RKO (cell line): ENCODE data around the gene ALS2CL.

ENCODE experiments used
- DNase-seq: peaks from one replicate; pipeline ENCODE4 v3.0.0-alpha.2; 2016; ENCODE audit warnings: low spot score

Gene ALS2CL

GRCh38 chr3:46677411-46677726 is 16.1 kb downstream of the ALS2CL start:
- DNase-seq: no peak

DNA sequence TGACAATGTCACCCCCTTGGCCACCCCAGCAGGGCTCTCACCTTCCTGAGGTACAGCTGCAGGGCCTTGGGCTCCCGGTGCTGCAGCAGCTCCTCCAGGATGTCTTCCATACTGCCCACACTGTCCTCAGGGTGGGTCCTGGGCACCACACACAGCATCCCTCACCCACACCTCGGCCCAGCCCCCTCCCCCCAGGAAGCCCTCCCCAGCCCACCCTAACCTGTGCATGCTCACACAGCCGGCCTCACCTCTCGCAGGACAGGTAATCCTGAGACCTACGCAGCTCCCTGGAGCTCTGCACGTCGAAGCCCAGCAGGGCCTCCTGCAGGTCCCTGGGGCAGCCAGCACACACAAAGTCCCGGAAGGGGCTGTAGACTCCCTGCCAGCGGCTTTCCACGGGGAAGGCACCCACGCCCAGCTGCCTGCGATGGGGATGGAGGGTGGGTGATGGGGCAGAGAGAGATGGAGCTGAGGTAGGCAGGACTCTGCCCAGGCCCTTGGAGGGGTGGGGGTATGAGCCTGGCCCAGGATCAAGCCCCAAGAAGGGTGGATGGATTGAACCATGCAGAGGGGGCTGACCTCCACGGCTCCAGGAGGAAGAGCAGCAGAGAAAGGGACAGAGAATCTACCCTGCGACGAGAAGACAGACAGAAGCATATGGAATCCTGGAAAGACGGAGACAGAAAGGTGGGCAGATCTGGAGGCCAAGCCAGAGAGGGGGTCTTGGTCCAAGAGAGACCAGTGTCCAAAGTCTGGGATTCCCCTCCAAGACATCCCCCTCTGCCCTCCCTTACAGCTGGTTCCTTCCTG is 16.7 kb downstream of the ALS2CL start:
- DNase-seq: no peak

DNA sequence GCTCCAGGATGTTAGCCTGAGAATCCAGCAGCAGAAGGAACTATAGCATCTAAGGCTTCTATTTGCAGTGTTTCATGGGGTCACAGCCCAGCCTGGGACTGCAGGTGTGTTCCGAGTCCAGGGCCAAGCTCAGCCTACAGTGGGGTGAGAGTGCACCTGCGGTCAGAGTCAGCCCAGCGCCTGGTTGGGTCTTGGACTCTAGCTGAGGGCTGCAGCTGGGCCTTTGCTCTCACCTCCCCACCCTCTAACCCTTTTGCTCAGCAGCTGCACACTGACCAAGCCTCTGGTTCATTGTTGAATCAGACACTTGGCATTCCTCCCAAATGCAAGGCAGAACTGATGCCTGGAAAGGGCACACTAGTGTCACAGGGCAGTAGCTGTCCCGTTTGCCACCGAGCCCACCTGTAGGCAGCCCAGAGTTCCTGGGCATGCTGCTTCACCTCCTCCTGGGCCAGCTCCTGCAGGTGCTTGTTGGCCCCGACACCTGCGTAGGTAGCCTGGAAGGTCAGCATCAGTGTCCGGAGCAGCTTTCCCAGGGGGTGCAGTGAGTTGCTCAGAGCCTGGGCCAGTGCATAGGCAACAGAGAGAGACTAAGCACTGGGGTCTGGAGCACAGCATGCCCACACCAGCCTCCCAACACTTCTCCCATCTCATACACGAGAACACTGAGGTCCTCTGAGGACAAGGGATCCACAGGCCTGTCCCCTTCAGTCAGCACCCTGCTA is 17.5 kb downstream of the ALS2CL start:
- peak; percentile 55 for DNase-seq

DNA sequence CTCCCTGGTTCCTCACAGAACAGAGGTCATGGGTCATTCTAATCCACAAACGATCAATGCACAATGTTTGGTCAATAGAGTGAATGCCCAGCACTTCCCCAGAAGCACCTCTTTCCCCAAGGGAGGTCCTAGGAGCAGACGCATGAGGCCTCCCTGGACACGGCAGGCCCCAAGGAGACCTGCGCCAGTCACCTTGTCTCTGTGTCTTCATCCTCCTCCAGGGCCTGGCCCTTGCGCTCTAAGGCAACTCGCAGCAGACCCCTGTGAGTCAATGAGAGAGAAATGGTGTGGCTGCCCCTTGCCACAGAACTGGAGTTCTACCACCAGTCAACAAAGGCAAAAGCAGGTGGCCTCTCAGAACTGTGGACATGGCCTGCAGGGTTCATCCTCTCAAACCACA is 18.1 kb downstream of the ALS2CL start:
- no peak for DNase-seq

- no peak for DNase-seq
Measured at GRCh38 chr3:46674031-46674845, 19.2 kb downstream of the ALS2CL start.

- no peak for DNase-seq
Measured at GRCh38 chr3:46673151-46674030, 20.1 kb downstream of the ALS2CL start.

- no peak for DNase-seq
Measured at GRCh38 chr3:46672349-46672695, 21.2 kb downstream of the ALS2CL start.

DNA sequence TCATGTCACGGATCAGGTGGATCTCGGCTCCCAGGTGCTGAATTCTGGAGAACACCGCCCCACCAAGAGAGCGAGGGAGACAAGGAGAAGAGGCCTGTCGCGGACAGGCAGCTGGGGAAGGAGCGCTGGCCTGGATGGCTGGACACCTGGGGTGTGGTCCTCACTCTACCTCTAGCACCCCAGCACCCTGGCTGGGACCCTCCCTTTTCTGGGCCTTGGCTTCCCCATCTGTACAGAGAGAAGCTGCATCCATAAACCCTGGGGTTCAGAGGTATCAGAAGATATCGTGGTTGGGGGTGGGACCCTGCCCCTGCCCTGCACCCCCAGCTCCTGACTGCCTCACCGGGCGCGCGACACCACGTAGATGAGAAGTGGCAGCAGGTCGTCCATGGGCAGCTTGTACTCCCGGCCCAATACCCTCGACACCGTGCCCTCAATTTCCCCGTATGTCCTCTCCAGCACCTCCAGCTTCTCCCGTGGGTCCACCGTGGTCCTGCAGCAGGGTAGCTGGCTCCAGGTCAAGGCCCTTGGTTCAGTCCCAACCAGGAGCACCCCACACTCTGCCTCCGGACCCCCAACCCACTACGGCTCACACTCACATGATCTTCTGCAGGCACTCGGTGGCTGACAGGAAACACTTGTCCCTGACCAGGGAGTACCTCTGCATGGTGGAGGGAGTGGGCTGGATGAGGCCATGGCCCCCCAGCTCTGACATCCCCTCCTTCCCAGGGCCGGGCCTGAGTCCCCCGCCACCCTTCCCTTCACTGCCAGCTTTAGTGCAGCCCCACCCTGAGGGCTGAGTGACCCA is 21.7 kb downstream of the ALS2CL start:
- DNase-seq: no peak

GRCh38 chr3:46670891-46671427 is 22.5 kb downstream of the ALS2CL start:
- DNase-seq: no peak

DNA sequence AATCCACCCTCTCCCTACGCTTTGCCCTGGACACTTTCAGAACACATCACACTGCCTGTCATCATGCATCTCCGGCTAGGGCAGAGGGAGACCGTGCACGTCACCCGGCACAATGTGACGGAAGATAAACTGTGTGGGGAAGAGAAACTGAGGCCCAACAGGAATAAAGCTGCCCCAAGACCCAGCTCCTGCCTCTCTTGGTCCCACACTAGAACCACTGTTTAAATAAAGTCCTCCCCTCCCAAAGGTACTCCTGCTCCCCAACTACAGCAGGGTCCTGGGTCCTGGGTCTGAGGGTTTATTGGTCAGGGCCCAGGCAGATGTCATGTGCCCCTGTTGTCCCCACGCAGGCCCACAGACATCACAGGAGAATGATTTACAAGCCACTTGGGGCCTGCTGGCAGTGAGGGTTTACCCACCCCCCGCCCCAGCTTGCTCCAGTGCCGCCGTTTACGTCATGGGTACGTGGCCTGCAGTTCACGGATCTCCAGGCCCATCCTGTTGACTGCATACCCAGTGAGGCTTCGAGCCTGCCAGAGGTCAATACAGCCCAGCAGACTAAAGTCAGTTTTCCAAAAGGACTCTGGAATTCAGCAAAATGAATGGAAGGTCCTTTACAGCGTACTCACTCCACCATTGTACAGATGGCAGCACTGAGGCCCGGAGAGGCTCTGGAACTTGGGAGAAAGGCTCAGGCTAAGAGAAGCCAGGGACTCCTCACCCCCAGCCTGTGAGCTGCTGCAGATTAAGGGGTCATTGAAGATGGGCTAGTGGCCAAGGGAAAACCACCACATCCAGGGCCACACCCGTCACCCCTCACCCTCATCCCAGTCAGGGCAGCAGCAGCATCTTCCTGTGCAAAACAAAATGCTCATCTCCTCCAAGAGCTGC is 23.2 kb downstream of the ALS2CL start:
- DNase-seq: no peak

DNA sequence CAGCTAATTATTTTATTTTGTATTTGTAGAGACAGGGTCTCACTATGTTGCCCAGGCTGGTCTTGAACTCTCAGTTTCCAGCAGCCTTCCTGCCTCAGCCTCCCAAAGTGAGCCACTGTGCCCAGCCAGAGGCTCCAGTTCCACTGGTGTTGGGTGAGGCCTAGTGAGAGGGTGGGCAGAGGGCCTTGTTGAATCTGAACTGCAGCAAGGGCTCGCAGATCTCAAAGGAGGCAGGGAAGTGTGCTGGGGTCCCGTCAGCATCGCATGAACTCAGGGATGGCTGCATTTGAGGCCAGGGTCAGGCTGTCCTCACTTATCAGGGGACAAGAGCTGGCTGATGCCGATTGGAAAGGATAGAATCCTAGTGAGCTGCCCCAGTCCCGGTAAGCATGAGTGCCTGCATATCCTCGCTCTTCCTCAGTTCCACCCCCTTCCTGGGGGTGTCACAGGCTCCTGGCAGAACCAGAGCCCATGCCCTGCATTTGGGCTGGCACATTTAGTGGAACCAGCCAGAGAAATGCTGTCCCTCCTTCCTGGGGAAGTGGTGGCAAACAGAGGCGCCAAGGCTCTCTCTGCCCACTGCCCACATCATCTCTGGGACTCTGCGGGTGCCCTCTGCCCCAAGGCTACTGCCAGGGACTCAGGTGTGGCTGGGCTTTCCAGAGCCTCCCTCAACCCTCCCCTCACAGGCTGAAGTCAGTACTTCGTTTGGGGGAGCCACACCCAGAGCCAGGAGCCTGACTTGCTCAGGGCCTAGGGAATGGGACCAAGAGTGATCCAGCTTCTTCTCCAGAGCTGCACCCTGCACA is 24.1 kb downstream of the ALS2CL start:
- no peak for DNase-seq

- DNase-seq: no peak
Measured at GRCh38 chr3:46668591-46668990, 24.9 kb downstream of the ALS2CL start.

- DNase-seq: no peak
Measured at GRCh38 chr3:46668116-46668515, 25.4 kb downstream of the ALS2CL start.

- no peak for DNase-seq
Measured at GRCh38 chr3:46667657-46668056, 25.8 kb downstream of the ALS2CL start.

DNA sequence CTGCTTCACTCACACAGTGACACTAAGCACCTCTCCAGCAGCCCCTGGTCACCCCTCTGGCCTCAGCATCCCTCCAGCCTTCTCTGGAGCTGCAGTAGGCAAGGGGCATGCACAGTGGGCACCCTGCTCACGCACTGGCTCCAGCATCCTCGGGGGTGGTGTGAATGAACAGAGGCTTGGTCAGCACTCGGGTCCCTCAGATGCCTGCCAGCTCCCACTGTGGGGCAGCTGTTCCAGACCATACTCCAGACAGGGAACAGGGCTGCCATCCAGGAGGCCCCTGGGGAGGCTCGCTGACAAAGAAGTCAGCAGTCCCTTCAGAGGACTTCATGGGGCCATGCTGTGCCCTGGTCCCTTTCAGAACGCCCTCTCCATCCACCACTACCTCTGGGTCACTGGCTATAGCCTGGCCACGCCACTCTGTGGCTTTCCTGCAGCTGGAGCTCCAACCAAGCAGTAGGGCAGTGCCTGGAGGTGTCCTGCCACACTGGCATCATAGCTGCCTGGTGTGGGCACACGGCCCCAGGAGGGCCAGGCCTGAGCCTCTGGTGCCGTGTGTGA is 26.3 kb downstream of the ALS2CL start:
- no peak for DNase-seq

DNA sequence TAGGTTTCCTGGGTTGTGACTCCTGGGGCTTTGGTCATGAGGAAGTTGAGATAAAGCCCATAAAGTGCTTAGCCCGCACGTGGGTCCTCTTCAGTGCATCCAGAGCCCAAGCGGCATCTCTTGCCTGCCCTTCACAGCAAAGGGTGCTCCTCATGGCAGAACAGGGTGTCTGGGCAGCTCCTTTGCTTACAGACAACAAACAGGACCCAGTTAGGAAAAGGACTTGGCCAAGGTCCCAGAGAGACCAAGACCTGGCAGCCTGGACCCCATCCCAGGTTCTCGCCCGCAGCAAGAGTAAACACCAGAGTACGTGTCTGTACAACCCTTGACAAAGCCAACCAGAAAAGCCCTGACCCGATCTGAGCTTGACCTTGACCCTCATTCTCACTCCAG is 27.0 kb downstream of the ALS2CL start:
- no peak for DNase-seq

DNA sequence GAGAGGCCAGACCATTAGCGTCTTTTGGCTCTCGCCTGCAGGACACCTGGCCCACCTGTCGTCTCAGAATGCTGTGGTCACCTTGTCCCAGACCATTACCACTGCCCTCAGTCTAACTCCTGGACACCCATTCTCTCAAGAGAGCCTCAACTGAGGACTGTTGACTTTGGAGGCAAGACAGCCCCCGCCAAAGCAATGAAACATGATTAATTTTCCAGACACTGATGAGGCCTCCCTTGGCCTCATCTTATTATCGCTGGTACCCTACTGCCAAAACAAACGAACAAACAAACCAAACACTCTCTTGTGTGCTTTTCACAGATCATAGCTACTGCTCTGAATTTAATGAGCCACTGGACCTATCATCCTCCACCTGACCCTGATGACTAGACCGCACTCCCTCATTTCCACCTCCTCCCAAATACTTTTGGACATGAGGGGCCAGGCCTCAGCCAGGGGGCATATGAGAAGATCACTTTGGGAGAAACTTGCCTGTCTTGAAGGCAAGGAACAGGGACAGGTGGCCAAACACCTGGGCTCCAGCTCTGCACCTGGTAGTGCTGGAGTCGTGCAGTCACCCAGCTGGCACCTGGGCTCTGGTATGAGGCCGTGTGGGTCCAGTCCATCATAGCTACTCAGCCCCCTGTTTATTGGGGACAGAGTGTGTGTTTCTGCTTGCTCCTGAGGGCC is 27.6 kb downstream of the ALS2CL start:
- DNase-seq: no peak
